HUES6 (cell line): Measurements from ENCODE around the gene RHCE.
A peak's percentile ranks its signal among the peaks of the same experiment; 100 is the strongest.
"Not testable (repeated sequence)": the region's sequence is repeated elsewhere in the genome, so short reads cannot be mapped to it uniquely, and the experiment has no call there.

ENCODE experiments used
- H3K27ac ChIP-seq: 2 replicates; pipeline ENCODE4 v1.7.0; 2013; ENCODE audit warnings: low read depth, mild to moderate bottlenecking, low read length, inconsistent platforms
- H3K27me3 ChIP-seq: 2 replicates; pipeline ENCODE4 v1.6.1; 2013; ENCODE audit warnings: low read length; ENCODE audit not compliant: control insufficient read depth, insufficient read depth
- H3K36me3 ChIP-seq: 2 replicates; pipeline ENCODE4 v1.6.1; 2013; ENCODE audit warnings: low read length; ENCODE audit not compliant: control insufficient read depth, insufficient read depth
- H3K4me1 ChIP-seq: 2 replicates; pipeline ENCODE4 v1.6.1; 2013; ENCODE audit warnings: low read length; ENCODE audit not compliant: control insufficient read depth, insufficient read depth
- H3K4me3 ChIP-seq: 2 replicates; pipeline ENCODE4 v1.5.1; 2013; ENCODE audit warnings: low read depth, low read length
- H3K9ac ChIP-seq: one replicate; pipeline ENCODE4 v1.6.1; 2013; ENCODE audit warnings: mild to moderate bottlenecking, low read length
- H3K9me3 ChIP-seq: 2 replicates; pipeline ENCODE4 v1.6.1; 2013; ENCODE audit warnings: low read depth, low read length; ENCODE audit not compliant: control insufficient read depth, insufficient read depth

Gene RHCE

GRCh38 chr1:25433389-25434186 is 13.0 kb upstream of the RHCE start:
- no peaks in the 10 kb centered on the region for H3K9me3 ChIP-seq
- H3K27me3 ChIP-seq, result no peaks in the 10 kb centered on the region
- no peaks in the 10 kb centered on the region for H3K36me3 ChIP-seq
- no peak overlapping the region for H3K27ac ChIP-seq
- H3K4me3 ChIP-seq, result no peak overlapping the region
- H3K9ac ChIP-seq, result no peak overlapping the region
- peaks cover 13% of the 10 kb centered on the region for H3K4me1 ChIP-seq

- Histone ChIP-seq H3K27me3 (no peaks in the 10 kb centered on the region), H3K36me3 (no peaks in the 10 kb centered on the region), H3K4me1 (peaks cover 13% of the 10 kb centered on the region), H3K27ac (no peak overlapping the region), H3K9me3 (no peaks in the 10 kb centered on the region), H3K4me3 (no peak overlapping the region), H3K9ac (no peak overlapping the region)
These were observed 12.2 kb upstream of the RHCE start for GRCh38 chr1:25432749-25433388.

GRCh38 chr1:25431955-25432719 is 11.5 kb upstream of the RHCE start:
- H3K27ac ChIP-seq, result no peak overlapping the region
- peaks cover 13% of the 10 kb centered on the region for H3K4me1 ChIP-seq
- no peaks in the 10 kb centered on the region for H3K27me3 ChIP-seq
- no peaks in the 10 kb centered on the region for H3K36me3 ChIP-seq
- no peaks in the 10 kb centered on the region for H3K9me3 ChIP-seq
- H3K9ac ChIP-seq, result no peak overlapping the region
- peak overlapping the region; percentile 99 for H3K4me3 ChIP-seq

GRCh38 chr1:25430967-25431881 is 10.6 kb upstream of the RHCE start:
- H3K27ac ChIP-seq, result peak overlapping the region; percentile 64; the same call in 1 of the 2 replicates
- H3K27me3 ChIP-seq, result no peaks in the 10 kb centered on the region
- no peaks in the 10 kb centered on the region for H3K9me3 ChIP-seq
- H3K4me1 ChIP-seq, result peaks cover 13% of the 10 kb centered on the region
- peak overlapping the region; percentile 99 for H3K4me3 ChIP-seq
- peak overlapping the region; percentile 87 for H3K9ac ChIP-seq
- no peaks in the 10 kb centered on the region for H3K36me3 ChIP-seq

GRCh38 chr1:25430073-25430966 is 9.7 kb upstream of the RHCE start, which contains the start of gene MACO1:
Gene MACO1, plus strand, starts transcription at chr1:25430897. Its CDS starts 202 bp downstream, at chr1:25431099.
- Histone ChIP-seq H3K4me3 (peak within 1 kb of the TSS; percentile 99), H3K27me3 (no peaks in the 10 kb centered on the region), H3K4me1 (peaks cover 13% of the 10 kb centered on the region), H3K27ac (peak within 1 kb of the TSS; percentile 64; the same call in 1 of the 2 replicates), H3K36me3 (no peaks in the 10 kb centered on the region), H3K9me3 (no peaks in the 10 kb centered on the region), H3K9ac (peak within 1 kb of the TSS; percentile 88)

- H3K27me3 ChIP-seq, result no peaks in the 10 kb centered on the region
- no peaks in the 10 kb centered on the region for H3K9me3 ChIP-seq
- peaks cover 13% of the 10 kb centered on the region for H3K4me1 ChIP-seq
- no peak overlapping the region for H3K9ac ChIP-seq
- no peak overlapping the region for H3K4me3 ChIP-seq
- H3K36me3 ChIP-seq, result no peaks in the 10 kb centered on the region
- no peak overlapping the region for H3K27ac ChIP-seq
These were observed 8.0 kb upstream of the RHCE start for GRCh38 chr1:25428475-25429166.

GRCh38 chr1:25427696-25428095 is 7.1 kb upstream of the RHCE start:
- Histone ChIP-seq H3K27ac (no peak overlapping the region), H3K27me3 (no peaks in the 10 kb centered on the region), H3K9ac (no peak overlapping the region), H3K36me3 (no peaks in the 10 kb centered on the region), H3K4me1 (peaks cover 8% of the 10 kb centered on the region), H3K9me3 (no peaks in the 10 kb centered on the region), H3K4me3 (no peak overlapping the region)

- Histone ChIP-seq H3K36me3 (no peaks in the 10 kb centered on the region), H3K4me1 (no peaks in the 10 kb centered on the region), H3K27ac (no peak overlapping the region), H3K9me3 (no peaks in the 10 kb centered on the region), H3K9ac (no peak overlapping the region), H3K4me3 (no peak overlapping the region), H3K27me3 (no peaks in the 10 kb centered on the region)
These were observed 4.8 kb upstream of the RHCE start for GRCh38 chr1:25425098-25426085.

- H3K27ac ChIP-seq, H3K4me3 ChIP-seq, H3K27me3 ChIP-seq, H3K9ac ChIP-seq, H3K9me3 ChIP-seq, H3K4me1 ChIP-seq, H3K36me3 ChIP-seq: not testable (repeated sequence)
These were observed 2.6 kb upstream of the RHCE start for GRCh38 chr1:25423206-25423605.
